Panc1 (cell line): Measurements from ENCODE around the gene PACRGL. TPM values are rescaled to one million over a fixed set of nuclear protein-coding genes. Genes with fewer than 3 reads are reported as not detected.

Experiments
- ATAC-seq: fragments of 200-7000 bp; cut with Tn5 transposase; 2 replicates; pipeline ENCODE4 v1.9.1; 2020; ENCODE audit warnings: mild to moderate bottlenecking, moderate library complexity
- Bru-seq: library from RNA; stranded (reverse); fragments of 400-500 nt; gene quantifications from one replicate; lab custom pipeline; 2021; lab: Mats Ljungman, UMichigan
- BruChase-seq, 2 experiments: library from RNA; stranded (reverse); fragments of 400-500 nt; gene quantifications; one replicate each; lab custom pipeline; 2021; lab: Mats Ljungman, UMichigan
- BruUV-seq: library from RNA; stranded (reverse); fragments of 400-500 nt; replicated peaks from 2 replicates; lab custom pipeline; 2021; lab: Mats Ljungman, UMichigan
- CTCF ChIA-PET: fragments of 300-600 bp; sonication (Branson Sonifier 250); formaldehyde crosslinking; loops from one replicate; lab custom pipeline; 2022; ENCODE audit warnings: antibody characterized with exemption; lab: Charles Lee
- POLR2A ChIA-PET: fragments of 300-600 bp; sonication (Branson Sonifier 250); formaldehyde crosslinking; loops from one replicate; lab custom pipeline; 2022; ENCODE audit warnings: antibody characterized with exemption; lab: Charles Lee
- DNase-seq: peaks from one replicate; pipeline ENCODE4 v3.0.0-alpha.2; 2010; ENCODE audit warnings: low read depth, low spot score
- H3K27ac ChIP-seq: 2 replicates; pipeline ENCODE4 v1.5.1; 2011; ENCODE audit warnings: mild to moderate bottlenecking, low read length, inconsistent platforms
- H3K27me3 ChIP-seq: fragments of 200-500 bp; sonication (Bioruptor generic); 2 replicates; pipeline ENCODE4 v1.6.0; 2014; ENCODE audit warnings: low read length, inconsistent platforms; ENCODE audit not compliant: control insufficient read depth, insufficient read depth
- H3K36me3 ChIP-seq: fragments of 200-500 bp; sonication (Bioruptor generic); 2 replicates; pipeline ENCODE4 v1.5.1; 2014; ENCODE audit warnings: inconsistent platforms, mild to moderate bottlenecking, low read length, moderate library complexity; ENCODE audit not compliant: control insufficient read depth, insufficient read depth
- H3K4me1 ChIP-seq: 2 replicates; pipeline ENCODE4 v1.5.1; 2011; ENCODE audit warnings: inconsistent platforms, mild to moderate bottlenecking, low read length, moderate library complexity; ENCODE audit not compliant: control insufficient read depth, insufficient read depth
- H3K4me3 ChIP-seq, 2 experiments: 2 replicates each; pipeline ENCODE4 v1.5.1; 2011 to 2012; ENCODE audit warnings: low read depth in 2 of 2, low read length in 2 of 2, mild to moderate bottlenecking in 2 of 2, inconsistent platforms in 1 of 2, moderate library complexity in 1 of 2
- H3K9me3 ChIP-seq: fragments of 200-500 bp; sonication (Bioruptor generic); 2 replicates; pipeline ENCODE4 v1.5.1; 2014; ENCODE audit warnings: low read depth, mild to moderate bottlenecking, inconsistent platforms, low read length, moderate library complexity; ENCODE audit not compliant: control insufficient read depth, insufficient read depth
- CTCF ChIP-seq: fragments of 450-650 bp; IDR thresholded peaks from 2 replicates; pipeline ENCODE4 v1.5.1; 2017; ENCODE audit warnings: mild to moderate bottlenecking
- POLR2AphosphoS5 ChIP-seq: IDR thresholded peaks from 2 replicates; pipeline ENCODE4 v1.6.1; 2012; ENCODE audit warnings: mild to moderate bottlenecking, low read depth, low read length, moderate library complexity
- REST ChIP-seq, 2 experiments: IDR thresholded peaks; 2 replicates each; pipeline ENCODE4 v1.6.1; 2011 to 2012; ENCODE audit warnings: low read depth in 2 of 2, control low read depth in 1 of 2, low read length in 1 of 2, mild to moderate bottlenecking in 1 of 2, moderate library complexity in 1 of 2; ENCODE audit not compliant: insufficient read depth in 1 of 2
- SIN3A ChIP-seq: IDR thresholded peaks from 2 replicates; pipeline ENCODE4 v1.6.1; 2012; ENCODE audit warnings: low read depth, mild to moderate bottlenecking, low read length, moderate library complexity, borderline replicate concordance; ENCODE audit not compliant: insufficient read depth
- TCF7L2 ChIP-seq: IDR thresholded peaks from 2 replicates; pipeline ENCODE4 v1.6.1; 2011; ENCODE audit warnings: mild to moderate bottlenecking, low read depth, low read length, inconsistent platforms
- in situ Hi-C: cut with HindIII; loops from 2 replicates; pipeline ENCODE4 v1.10.0; 2016; ENCODE audit warnings: low sequenced_read_pairs, low pct_unique_long_range_greater_than_20kb
- intact Hi-C: fragments of 100-400 bp; cut with micrococcal nuclease; formaldehyde crosslinking; loops from one replicate; pipeline ENCODE4 v1.10.0; 2022; ENCODE audit not compliant: unreplicated experiment
- long read RNA-seq: library from polyadenylated mRNA; unstranded; transcript quantifications from one replicate; pipeline ENCODE4 v2.0.0, GENCODE V29; 2021; ENCODE audit not compliant: unreplicated experiment
- polyA plus RNA-seq: library from polyadenylated mRNA; unstranded; fragments of >200 nt; gene quantifications from one replicate; pipeline ENCODE4 v1.2.1, GENCODE V29; 2012; ENCODE audit warnings: missing spikeins; ENCODE audit not compliant: insufficient read length
- total RNA-seq: library from RNA; stranded (reverse); gene quantifications from one replicate; pipeline ENCODE4 v1.2.1, GENCODE V29; 2021; ENCODE audit not compliant: unreplicated experiment

The PACRGL gene
- 10.4 TPM for total RNA-seq
- polyA plus RNA-seq = 10.0 TPM
- percentile 62 among the genes with signal in this experiment for Bru-seq, nascent RNA
- BruChase-seq, experiment 1, labeled RNA remaining after a 2-hour chase = percentile 72 among the genes with signal in this experiment
- BruChase-seq, experiment 2, labeled RNA remaining after a 6-hour chase = percentile 60 among the genes with signal in this experiment
- long read RNA-seq, partial matches to known transcripts = 2 of 7 reads
- long read RNA-seq, other reads (novel, unspliced or antisense) = 4 of 7 reads

DNA sequence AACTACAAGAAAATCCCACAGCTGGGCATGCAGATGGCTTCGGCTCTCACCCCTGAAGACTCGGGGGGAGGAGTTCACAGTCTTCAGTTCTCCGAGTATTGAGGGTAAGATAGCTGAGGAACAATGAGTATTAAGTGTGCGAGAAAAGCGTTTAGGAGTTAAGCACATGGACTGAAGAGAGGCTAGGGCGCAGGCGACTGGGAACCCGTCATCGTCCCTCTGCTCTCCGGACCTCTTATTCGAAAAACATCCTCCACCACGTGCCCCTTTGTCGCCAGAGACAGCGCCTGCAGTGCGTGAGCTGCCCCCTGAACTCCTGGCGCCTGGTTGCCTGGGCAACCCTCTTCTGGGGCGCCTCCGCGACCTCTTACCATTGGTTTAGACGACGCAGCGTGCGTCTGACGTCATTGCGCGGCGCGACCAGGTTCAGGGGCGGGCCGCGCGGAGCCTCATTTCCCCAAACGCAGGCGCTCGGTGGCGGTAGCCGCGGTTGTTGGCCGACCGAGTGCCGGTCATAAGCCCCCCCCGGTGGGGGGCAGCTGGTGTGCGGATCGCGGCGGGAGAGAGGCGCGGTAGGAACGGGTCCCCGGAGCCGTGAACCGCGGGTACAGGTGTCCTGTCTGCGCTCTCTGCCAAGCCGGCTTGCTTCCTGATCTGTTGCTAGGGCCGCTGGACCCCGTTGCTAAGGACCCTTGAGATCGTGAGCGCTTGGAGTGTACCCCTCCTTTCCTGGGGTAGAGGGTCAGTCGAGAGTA lies at the start of gene PACRGL:
TSS of gene PACRGL (plus strand) at position 452 of the 755 bp plus-strand sequence. CDS start 4,024 bp downstream, outside the sequence.
- no peaks in the 10 kb centered on the region for H3K27me3 ChIP-seq
- H3K4me3 ChIP-seq = peak within 1 kb of the TSS; percentile 79 to 85
- DNase-seq (peak; percentile 55), ATAC-seq (peak; percentile 100)
- H3K27ac ChIP-seq = peak within 1 kb of the TSS; percentile 87
- peaks cover 8% of the 10 kb centered on the region for H3K36me3 ChIP-seq
- intact Hi-C loops (no loop called here), in situ Hi-C loops (no loop called here)
- H3K9me3 ChIP-seq = no peaks in the 10 kb centered on the region
- peaks cover 6% of the 10 kb centered on the region; the same call in 1 of the 2 replicates for H3K4me1 ChIP-seq
- TF ChIP-seq REST (IDR thresholded peaks at IDR 0.05; ENCODE audit: insufficient read depth in 1 of 2, low read depth in 2 of 2, low read length in 1 of 2) (no peak), POLR2AphosphoS5 (peak; percentile 68), CTCF (no peak), TCF7L2 (peak; percentile 48; the same call in 1 of the 2 replicates), SIN3A (0 out of 2 replicates have a peak, but pooled peaks have one; percentile 69)
- ChIA-PET POLR2A (no interaction called here), CTCF (interaction anchor here (0.6 kb wide), 1 partner anchor 25 kb away, joined by 3 read pairs; no protein-coding TSS in a partner anchor)
- no TSS peak for BruUV-seq

DNA sequence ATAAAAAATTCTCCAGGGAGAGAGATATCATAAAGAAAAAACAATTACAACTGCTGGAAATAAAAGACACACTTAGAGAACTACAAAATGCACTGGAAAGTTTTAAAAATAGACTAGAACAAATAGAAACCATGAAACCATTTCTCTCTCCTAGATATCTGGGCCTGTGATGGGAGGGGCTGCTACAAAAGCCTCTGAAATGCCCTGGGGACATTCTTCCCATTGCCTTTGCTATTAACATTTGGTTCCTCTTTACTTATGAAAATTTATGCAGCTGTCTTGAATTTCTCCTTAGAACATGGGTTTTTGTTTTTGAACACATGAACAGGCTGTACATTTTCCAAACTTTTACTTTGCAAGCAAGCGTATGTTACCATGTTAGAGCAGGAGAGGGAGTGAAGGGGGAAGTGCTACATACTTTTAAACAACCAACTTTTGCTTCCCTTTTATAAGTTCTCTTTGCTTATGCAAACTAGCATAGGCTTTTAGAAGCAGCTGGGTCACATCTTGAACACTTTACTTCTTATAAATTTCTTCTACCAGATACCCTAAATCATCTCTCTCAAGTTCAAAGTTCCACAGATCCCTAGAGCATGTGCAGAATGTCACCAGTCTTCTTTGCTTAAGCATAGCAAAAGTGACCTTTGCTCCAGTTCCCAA lies 47.9 kb upstream of the PACRGL start:
- intact Hi-C loops = no loop called here

More for the DNA sequence above, 47.9 kb upstream of the PACRGL start:
- H3K4me3 ChIP-seq = no peak overlapping the region
- ChIA-PET POLR2A (no interaction called here), CTCF (no interaction called here)
- no peak for ATAC-seq
- DNase-seq = no peak
- H3K9me3 ChIP-seq = no peaks in the 10 kb centered on the region
- H3K27ac ChIP-seq = no peak overlapping the region
- no peak for TF ChIP-seq CTCF
- TF ChIP-seq SIN3A = no peak
- no peak for TF ChIP-seq REST (IDR thresholded peaks at IDR 0.05; ENCODE audit: insufficient read depth in 1 of 2, low read depth in 2 of 2, low read length in 1 of 2)
- no peak for TF ChIP-seq TCF7L2
- TF ChIP-seq POLR2AphosphoS5 = no peak
- in situ Hi-C loops = no loop called here
- no peaks in the 10 kb centered on the region for H3K36me3 ChIP-seq
- no TSS peak for BruUV-seq
- no peaks in the 10 kb centered on the region for H3K4me1 ChIP-seq
- H3K27me3 ChIP-seq = no peaks in the 10 kb centered on the region
